CD4-positive, alpha-beta T cell treated with Interleukin-15 for 4 hours (primary cell): ENCODE measurements around the gene PRAMEF18.
"Not testable (repeated sequence)": the region's sequence is repeated elsewhere in the genome, so short reads cannot be mapped to it uniquely, and the experiment has no call there.

ENCODE experiments used
- DNase-seq: peaks from one replicate; pipeline ENCODE4 v3.0.0-alpha.2; 2020; ENCODE audit warnings: low spot score

The PRAMEF18 gene, protein sequence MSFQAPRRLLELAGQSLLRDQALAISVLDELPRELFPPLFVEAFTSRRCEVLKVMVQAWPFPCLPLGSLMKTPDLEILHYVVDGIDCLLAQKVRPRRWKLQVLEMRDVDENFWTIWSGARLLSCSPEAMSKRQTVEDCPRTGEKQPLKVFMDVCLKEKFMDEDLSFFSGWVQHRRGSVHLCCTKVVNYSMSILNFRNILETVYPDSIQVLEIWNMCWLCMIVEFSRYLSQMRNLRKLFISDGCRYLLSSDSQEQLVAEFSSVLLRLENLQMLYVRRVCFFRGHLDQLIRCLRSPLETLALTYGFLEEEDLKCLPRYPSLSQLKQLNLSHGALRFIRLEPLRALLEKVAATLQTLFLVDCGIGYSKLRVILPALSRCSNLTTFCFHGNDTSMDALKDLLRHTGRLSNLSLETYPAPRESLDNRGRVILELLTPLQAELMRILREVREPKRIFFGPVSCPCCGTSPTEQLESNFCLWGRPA

DNA sequence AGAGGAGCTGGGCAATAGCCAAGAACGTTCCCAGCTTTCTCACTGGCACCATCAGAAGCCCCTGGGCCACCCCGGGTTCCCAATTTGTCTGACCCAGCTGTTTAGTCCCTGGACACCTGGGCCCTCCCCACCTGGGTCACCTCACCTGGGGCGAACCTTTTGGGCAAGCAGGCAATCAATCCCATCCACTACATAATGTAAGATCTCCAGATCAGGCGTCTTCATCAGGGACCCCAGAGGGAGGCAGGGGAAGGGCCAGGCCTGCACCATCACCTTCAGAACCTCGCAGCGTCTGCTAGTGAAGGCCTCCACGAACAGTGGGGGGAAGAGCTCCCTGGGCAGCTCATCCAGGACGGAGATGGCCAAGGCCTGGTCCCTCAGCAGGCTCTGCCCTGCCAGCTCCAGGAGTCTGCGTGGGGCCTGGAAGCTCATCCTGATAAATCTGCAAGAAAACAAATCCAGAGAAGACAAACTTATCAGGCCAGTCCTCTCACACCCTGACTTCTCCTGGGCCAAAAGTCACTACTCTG is at the start of gene PRAMEF18:
Gene PRAMEF18 (minus strand): TSS at position 480 of the 530 bp plus-strand sequence. CDS start 48 bp downstream, at position 432.
- not testable (repeated sequence) for DNase-seq

DNA sequence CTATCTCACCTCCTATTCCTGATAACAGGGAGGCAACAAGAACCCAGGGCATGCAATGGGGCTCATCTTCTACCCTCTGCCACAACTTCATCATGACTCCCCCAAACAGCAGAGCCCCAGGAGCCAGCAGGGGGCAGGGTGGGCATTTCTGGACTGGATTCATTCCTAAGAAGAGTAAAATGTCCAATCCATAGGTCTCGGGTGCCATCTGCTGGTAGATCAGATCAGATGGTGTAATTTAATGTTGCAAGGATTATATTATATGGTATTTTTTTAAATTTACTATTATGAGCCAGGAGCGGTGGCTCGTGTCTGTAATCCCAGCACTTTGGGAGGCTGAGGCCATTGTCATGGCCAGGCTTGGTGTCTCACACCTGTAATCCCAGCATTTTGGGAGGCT is 39.2 kb upstream of the PRAMEF18 start:
- DNase-seq, result not testable (repeated sequence)

DNA sequence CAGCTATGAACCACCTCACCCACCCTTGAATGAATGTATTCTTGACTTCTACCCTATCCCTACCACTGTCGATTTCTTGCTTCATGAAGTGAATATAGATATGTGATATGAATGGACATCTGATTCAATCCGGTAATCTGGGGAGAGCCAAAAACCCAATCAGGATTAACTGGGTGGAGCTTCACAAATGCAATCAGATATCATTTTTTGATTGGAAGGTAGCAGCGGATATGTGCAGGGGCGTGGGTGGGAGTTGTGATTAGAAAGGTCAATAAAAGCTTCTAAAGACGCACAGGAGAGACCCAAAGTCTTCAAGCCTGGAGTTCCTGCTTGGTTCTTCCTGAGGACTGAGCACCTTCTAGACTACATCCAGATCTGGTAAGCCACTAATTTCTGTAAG is 27.9 kb upstream of the PRAMEF18 start, which contains the start of gene PRAMEF5:
Gene PRAMEF5 (plus strand): TSS at position 301 of the 400 bp plus-strand sequence. CDS start 5,071 bp downstream, outside the sequence.
- not testable (repeated sequence) for DNase-seq

DNA sequence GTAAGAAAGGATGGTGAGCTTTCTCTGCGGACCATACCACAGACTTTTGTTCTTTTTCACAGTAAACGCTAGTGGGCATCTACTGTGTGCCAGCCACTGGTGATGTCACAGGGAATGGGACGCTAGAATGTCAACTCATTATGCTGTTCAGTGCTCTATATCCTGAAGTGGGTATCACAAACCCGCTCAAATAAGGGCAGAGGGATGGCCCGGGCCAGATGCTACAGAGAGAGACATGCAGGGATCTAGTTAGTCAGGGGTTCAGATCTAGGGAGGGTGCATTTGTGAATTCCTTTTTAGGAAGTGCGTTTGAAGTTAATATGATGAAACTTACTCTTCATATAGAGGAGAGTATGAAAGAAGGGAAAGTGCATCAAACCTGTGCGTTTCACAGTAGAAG is 21.2 kb upstream of the PRAMEF18 start:
- not testable (repeated sequence) for DNase-seq

DNA sequence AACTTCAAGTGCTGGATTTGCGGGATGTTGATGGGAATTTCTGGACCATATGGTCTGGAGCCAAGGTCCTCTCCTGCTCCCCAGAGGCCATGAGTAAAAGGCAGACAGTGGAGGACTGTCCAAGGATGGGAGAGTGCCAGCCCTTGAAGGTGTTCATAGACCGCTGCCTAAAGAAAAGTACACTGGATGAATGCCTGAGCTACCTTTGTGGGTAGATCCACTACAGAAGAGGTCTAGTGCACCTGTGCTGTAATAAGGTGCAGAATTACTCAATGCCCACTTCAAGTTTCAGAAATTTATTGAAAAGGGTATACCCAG is 20.6 kb upstream of the PRAMEF18 start:
- not testable (repeated sequence) for DNase-seq

DNA sequence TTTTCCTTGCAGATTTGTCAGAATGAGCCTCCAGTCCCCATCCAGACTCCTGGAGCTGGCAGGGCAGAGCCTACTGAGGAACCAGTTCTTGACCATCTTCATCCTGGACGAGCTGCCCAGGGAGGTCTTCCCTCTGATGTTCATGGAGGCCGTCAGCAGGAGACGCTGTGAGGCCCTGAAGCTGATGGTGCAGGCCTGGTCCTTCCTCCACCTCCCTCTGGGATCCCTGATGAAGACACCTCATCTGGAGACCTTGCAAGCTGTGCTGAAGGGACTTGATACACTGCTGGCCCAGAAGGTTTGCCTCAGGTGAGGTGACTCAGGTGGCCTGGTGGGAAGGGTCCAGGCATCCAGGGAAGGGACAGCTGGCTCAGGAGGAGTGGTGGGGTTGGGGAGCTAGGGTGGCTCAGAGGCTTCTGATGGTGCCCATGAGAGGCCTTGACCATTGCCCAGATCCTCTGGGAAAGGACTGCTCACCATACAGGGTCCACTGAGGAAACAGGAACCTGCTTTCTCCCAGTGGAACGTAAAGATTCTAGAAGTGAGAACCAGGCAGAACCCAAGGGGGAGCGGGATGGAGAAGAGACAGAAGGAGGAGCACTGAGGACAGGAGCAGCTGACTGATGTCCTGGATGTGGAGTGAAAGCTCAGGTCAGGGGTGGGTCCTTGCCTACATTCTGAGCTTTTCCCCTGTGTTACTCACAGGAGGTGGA is 20.0 kb upstream of the PRAMEF18 start:
- DNase-seq, result not testable (repeated sequence)

DNA sequence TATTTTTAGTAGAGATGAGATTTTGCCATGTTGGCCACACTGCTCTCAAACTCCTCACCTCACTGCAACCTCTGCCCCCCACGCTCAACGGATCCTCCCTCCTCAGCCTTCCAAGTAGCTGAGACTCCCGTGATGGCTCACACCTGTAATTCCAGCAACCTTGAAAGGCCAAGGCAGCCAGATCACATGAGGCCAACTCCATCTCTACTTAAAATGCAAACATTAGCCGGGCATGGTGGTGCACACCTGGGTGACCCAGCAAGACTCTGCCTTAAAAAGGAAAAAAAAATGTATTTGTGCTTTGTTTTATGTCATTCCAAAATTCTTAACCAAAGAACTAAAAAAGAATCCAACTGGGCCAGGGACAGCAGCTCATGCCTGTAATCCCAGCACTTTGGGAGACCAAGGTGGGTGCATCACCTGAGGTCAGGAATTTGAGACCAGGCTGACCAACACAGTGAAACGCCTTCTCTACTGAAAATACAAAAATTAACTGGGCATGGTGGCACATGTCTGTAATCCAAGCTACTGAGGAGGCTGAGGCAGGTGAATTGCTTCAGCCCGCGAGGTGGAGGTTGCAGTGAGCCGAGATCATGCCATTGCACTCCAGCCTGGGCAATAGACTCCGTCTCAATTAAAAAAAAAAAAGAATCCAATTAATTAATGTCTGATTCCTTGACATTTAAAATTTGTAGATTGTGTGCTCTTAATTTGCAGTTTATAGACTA is 17.7 kb upstream of the PRAMEF18 start:
- not testable (repeated sequence) for DNase-seq

DNA sequence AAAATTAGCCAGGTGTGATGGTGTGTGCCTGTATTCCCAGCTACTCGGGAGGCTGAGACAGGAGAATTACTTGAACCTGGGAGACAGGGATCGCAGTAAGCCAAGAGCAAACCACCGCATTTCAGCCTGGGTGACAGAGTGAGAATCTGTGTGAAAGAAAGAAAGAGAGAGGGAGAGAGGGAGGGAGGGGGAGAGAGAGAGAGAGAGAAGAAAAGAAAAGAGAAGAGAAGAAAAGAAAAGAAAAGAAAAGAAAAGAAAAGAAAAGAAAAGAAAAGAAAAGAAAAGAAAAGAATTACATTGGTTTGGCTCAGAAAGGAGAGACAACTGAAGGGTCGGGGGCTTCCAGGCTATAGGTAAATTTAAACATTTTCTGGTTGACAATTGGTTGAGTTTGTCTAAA is 13.7 kb upstream of the PRAMEF18 start:
- not testable (repeated sequence) for DNase-seq

DNA sequence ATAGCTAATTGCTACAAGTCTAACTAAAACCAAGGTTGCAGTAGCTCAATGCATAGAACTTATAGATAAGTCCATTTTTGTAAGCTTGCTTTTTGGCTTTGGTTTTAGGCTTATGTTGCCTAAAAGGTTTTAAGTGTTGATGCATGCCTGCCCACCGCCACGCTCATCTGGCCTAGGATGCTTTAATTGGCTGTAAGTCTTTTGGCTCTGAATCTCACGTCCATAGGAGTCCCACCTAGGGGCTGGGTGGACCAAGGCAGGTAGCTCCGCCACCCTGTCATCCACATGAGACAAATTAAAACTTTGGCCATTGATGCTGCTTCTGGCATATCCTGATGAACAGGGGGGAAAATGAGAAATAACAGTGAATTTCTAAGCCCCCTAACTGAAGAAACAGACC is 11.6 kb upstream of the PRAMEF18 start:
- not testable (repeated sequence) for DNase-seq

DNA sequence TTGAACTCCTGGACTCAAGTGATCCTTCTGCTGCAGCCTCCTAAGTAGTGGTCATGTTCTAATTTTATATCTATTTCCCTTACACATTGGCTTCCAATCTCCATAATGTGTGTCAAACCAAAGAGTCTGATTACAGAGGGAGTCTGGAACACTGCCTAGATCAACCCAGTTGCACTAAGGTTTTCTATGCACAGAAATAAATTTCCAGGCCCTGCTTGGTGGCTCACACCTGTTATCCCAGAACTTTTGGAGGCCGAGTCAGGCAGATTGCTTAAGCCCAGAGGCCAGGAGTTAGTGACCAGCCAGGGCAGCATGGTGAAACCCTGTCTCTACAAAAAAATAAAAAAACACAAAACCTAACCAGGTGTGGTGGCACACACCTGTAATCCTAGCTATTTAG is 8.1 kb upstream of the PRAMEF18 start:
- not testable (repeated sequence) for DNase-seq

DNA sequence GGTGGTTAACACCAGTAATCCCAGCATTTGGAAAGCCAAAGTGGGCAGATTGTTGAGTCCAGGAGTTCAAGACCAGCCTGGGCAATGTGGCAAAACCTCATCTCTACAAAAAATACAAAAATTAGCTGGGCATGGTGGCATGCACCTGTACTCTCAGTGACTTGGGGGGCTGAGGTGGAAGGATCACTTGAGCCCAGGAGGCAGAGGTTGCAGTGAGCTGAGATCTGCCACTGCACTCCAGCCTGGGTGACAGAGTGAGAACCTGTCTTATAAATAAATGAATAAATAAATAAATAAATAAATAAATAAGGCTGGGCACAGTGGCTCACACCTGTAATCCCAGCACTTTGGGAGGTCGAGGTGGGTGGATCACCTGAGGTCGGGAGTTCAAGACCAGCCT is 6.1 kb upstream of the PRAMEF18 start:
- not testable (repeated sequence) for DNase-seq

DNA sequence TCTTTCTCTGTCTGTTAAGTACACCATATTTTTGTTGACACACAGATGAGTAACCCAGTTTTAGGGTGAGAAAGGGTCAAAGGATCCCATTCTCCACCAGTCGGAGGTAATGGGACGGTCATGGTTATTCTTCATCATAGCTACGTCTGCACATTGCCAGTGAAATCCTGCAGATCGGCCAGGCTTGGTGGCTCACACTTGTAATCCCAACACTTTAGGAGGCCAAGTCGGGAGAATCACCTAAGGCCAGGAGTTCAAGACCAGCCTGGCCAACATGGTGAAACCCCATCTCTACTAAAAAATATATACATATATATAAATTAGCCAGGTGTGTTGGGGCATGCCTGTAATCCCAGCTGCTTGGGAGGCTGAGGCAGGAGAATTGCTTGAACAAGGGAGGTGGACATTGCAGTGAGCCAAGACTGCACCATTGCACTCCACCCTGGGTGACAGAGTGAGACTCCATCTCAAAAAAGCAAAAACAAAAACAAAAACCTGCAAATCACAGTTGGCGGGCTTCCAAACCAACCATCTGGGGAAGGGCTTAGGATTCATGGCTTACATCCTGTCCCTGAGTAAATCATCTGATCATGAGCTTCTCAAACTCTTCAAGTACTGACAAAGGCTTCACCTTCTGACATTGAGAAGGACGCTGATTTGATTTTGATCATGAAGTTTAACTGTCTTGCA is 5.3 kb upstream of the PRAMEF18 start:
- DNase-seq, result not testable (repeated sequence)

DNA sequence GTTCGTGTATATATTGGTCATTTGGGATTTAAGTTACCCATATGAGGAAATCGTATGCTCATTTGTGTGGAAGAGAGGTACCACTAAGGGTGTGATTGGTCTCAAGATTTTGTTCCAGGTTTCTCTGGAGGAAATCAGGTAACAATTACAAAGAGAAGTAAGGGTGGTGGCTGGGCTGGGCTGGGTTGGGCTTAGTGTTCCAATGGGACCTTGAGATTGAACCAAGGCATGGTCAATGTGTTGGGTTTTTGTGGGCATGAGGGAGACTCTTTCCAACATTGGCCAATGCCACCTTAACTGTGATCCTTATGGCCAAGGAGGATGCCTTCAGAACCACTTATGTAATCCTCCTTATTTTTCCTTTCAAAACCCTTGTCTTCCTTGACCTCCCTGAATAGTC is 4.6 kb upstream of the PRAMEF18 start:
- DNase-seq, result not testable (repeated sequence)

DNA sequence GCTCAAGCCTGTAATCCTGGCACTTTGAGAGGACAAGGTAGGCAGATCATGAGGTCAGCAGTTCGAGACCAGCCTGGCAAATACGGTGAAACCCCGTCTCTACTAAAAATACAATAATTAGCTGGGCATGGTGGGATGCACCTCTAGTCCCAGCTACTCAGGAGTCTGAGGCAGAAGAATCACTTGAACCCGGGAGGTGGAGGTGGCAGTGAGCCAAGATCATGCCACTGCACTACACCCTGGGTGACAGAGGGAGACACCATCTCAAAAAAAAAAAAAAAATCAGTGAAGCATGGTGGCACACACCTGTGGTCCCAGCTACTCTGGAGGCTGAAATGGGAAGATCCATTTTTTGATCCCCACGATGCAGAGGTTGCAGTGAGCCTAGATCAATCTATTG is 4.1 kb upstream of the PRAMEF18 start:
- DNase-seq, result not testable (repeated sequence)

DNA sequence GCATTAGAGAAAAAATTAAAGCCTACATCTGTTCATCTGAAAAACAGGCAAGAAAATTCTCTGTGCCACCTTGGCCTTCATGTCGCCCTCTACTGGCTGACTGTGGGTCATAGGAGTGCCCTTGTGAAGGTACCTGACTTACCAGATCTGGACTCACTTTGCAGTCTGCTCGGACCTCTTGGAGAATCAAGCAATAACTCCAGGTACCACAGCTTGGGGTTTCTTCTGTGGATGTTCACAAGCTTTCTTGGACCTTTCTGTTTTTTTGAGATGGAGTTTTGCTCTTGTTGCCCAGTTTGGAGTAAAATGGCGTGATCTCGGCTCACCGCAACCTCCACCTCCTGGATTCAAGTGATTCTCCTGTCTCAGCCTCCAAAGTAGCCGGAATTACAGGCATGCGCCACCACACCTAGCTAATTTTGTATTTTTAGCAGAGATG is 2.4 kb upstream of the PRAMEF18 start:
- DNase-seq, result peak; percentile 25

DNA sequence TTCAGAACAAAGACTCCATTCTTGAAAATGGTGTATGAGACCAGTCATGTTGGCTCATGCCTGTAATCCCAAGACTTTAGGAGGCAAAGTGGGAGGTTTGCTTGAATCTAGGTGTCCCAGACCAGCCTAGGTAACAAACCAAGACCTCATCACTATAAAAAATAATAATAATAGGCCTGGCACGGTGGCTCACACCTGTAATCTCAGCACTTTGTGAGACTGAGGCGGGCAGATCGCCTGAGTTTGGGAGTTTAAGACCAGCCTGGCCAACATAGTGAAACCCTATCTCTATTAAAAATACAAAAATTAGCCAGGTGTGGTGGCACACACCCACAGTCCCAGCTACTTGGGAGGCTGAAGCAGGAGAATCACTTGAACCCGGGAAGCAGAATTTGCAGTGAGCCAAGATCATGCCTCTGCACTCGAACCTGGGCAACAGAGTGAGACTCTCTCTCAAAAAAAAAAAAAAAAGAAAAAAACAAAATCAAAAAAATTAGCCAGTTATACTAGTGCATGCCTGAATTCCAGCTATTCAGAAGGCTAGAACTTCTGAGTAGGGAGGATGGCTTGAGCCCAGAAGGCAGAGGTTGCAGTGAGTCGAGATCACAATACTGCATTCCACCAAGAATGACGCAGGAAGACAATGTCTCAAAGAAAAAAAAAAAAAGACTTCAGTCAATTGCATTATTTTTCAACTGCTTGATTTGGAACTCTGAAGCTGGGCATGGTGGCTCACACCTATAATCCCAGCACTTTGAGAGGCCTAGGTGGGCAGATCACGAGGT is 1.5 kb upstream of the PRAMEF18 start:
- DNase-seq, result not testable (repeated sequence)

DNA sequence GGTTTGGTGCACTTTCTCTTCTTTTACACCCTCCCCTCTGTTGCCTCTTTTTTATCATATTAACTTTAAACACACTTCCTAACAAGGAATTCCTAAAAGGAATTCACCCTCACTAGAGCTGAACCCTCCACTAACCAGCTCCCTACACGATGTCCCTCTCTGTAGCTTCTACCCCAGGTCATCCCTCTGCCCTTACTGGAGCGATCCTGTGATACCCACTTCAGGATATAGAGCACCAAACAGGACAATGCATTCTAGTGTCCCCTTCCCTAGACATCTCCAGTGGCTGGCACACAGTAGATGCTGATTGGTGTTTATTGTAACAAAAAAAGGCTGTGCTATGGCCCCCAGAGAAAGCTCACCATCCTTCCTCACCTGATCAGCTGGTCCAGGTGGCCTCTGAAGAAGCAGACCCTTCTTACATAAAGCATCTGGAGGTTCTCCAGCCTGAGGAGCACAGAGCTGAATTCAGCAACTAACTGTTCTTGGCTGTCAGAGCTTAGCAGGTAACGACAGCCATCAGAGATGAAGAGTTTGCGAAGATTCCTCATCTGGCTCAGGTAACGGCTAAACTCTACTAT is 1.4 kb downstream of the PRAMEF18 start:
- DNase-seq, result no peak

DNA sequence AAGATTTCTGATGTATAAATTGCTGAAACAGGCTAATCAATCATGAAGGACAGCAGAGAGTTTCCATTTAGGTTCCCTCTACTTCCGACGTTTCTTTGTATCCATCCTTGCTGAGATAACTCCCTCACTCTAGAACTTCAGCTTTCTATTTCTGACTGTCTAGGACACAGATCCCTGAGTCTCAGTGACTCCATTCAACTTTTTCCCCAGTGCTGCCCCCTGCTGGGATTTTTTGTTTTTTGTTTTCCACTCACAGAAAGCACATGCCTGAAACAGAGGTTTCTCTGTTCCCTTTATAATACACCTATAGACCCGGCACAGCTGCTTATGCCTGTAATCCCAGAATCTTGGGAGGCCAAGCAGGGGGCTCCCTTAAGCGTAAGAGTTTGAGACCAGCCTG is 3.2 kb downstream of the PRAMEF18 start:
- not testable (repeated sequence) for DNase-seq

DNA sequence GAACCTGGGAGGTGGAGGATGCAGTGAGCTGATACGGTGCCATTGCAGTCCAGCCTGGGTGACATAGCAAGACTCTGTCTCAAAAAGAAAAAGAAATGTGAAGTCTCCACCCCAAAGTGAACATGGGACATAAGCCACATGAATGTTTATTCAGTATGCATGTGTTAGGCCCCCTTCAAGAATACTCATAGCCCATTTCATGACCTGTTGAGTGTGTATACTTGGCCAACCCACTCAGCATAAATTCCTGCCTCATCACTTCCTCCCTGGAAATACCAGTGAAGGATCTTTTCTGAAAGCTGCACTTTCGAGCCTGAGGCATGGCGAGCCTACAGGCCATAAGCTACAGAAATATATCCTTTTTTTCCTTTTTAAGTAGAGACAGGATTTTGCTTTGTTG is 6.8 kb downstream of the PRAMEF18 start:
- not testable (repeated sequence) for DNase-seq

DNA sequence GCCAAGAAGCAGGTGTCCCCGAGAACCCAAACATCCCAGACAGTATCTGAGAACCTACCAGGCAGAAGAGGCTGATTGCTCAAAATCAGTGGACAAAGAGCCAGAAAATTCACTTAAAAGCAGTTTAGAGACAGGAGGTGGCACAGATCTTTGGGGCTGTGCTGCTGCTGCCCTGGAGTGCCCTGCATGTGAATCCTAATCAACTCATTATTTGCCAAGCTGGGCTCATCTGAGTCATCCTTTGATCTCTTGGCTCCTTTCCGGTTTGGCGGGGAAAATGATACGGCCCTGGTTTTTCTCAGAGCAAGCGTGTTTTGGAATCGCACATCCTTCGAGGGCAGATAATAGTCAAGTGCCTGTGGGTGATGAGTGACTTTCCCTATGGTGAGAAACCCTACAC is 9.3 kb downstream of the PRAMEF18 start:
- not testable (repeated sequence) for DNase-seq
